ENCODE data around the gene OR9K2. TPM values are rescaled to one million over a fixed set of nuclear protein-coding genes. Genes with fewer than 3 reads are reported as not detected.

The OR9K2 gene, protein sequence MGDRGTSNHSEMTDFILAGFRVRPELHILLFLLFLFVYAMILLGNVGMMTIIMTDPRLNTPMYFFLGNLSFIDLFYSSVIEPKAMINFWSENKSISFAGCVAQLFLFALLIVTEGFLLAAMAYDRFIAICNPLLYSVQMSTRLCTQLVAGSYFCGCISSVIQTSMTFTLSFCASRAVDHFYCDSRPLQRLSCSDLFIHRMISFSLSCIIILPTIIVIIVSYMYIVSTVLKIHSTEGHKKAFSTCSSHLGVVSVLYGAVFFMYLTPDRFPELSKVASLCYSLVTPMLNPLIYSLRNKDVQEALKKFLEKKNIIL
- total RNA-seq (2022; extraction: Qiagen RNA extraction): not detected in 5 replicates

DNA sequence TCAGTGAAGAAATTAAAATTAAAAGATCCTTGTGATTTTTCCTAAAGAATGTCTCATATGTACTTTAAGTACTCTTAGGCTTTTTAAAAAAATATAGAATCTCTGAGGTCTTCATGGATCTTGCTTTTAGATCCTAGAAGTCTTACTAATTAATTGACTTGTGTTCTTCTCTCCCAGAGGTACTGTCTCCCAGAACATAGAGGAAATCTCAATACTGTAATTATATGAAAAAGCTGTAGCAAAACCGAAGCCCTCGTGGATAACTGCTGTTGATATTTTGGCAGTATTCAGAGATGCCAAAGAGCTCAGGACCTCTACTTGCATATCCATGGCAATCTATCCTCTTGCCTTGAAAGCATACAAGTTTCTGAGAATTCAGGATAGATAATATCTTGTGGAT is at the start of gene OR9K2:
Gene OR9K2, plus strand, starts transcription at position 301 of the 400 bp plus-strand sequence. CDS start 3,429 bp downstream, outside the sequence.

Other genes starting within 250 kb of the OR9K2 start
- not detected in 5 replicates for gene TESPA1, start 141.6 kb upstream of the OR9K2 start, total RNA-seq (2022; extraction: Qiagen RNA extraction)
- not detected in 5 replicates for gene NEUROD4, start 106.4 kb upstream of the OR9K2 start, total RNA-seq (2022; extraction: Qiagen RNA extraction)
- not detected in 5 replicates for gene OR10A7, start 94.6 kb downstream of the OR9K2 start, total RNA-seq (2022; extraction: Qiagen RNA extraction)
- gene OR6C74, start 118.2 kb downstream of the OR9K2 start, total RNA-seq (2022; extraction: Qiagen RNA extraction): not detected in 5 replicates
- not detected in 5 replicates for gene OR6C6, start 170.2 kb downstream of the OR9K2 start, total RNA-seq (2022; extraction: Qiagen RNA extraction)
- not detected in 5 replicates for gene OR6C1, start 187.9 kb downstream of the OR9K2 start, total RNA-seq (2022; extraction: Qiagen RNA extraction)
- gene OR6C3, start 204.3 kb downstream of the OR9K2 start, total RNA-seq (2022; extraction: Qiagen RNA extraction): not detected in 5 replicates
- not detected in 5 replicates for gene OR6C75, start 236.6 kb downstream of the OR9K2 start, total RNA-seq (2022; extraction: Qiagen RNA extraction)